H1 (cell line): Measurements from ENCODE around the gene APEH.

ENCODE experiments used
- CTCF ChIP-seq, 3 experiments: IDR thresholded peaks; 1 replicate in 2 of 3; 2 replicates in 1 of 3; pipeline versions ENCODE4 v1.5.1 to v1.6.1; 2011; ENCODE audit warnings: low read length in 3 of 3, mild to moderate bottlenecking in 3 of 3, inconsistent platforms in 2 of 3, low read depth in 1 of 3, moderate library complexity in 1 of 3; ENCODE audit not compliant: insufficient read depth in 1 of 3; ENCODE audit errors: control extremely low read depth in 1 of 3
- EZH2 ChIP-seq: fragments of 200-600 bp; sonication (generic); IDR thresholded peaks from 2 replicates; pipeline ENCODE4 v1.7.1; 2012; ENCODE audit warnings: low read depth, mild to moderate bottlenecking, moderate library complexity, low read length, inconsistent platforms; ENCODE audit not compliant: severe bottlenecking
- MAX ChIP-seq: IDR thresholded peaks from 2 replicates; pipeline ENCODE4 v1.6.1; 2012; ENCODE audit warnings: inconsistent platforms
- RFX5 ChIP-seq: IDR thresholded peaks from 2 replicates; pipeline ENCODE4 v1.6.1; 2011; ENCODE audit warnings: low read depth, low read length, improper control_type of control experiment, borderline replicate concordance
- TAF1 ChIP-seq: IDR thresholded peaks from 2 replicates; pipeline ENCODE4 v1.6.1; 2011; ENCODE audit warnings: mild to moderate bottlenecking, low read depth, low read length

GRCh38 chr3:49699281-49699979 is 25.3 kb downstream of the APEH start:
- no peak for TF ChIP-seq MAX
- TF ChIP-seq CTCF (IDR thresholded peaks at IDR 0.05; ENCODE audit: control extremely low read depth in 1 of 3, insufficient read depth in 1 of 3, low read depth in 1 of 3, low read length in 3 of 3), result no peak
- TF ChIP-seq TAF1, result no peak
- TF ChIP-seq EZH2, result no peak
- TF ChIP-seq RFX5, result no peak
